Femur (tissue), 1 donor: ENCODE results near the gene U2AF2.

Source experiments
- DNase-seq: peaks from one replicate; pipeline ENCODE4 v3.0.0-alpha.2; 2017

The U2AF2 gene

DNA sequence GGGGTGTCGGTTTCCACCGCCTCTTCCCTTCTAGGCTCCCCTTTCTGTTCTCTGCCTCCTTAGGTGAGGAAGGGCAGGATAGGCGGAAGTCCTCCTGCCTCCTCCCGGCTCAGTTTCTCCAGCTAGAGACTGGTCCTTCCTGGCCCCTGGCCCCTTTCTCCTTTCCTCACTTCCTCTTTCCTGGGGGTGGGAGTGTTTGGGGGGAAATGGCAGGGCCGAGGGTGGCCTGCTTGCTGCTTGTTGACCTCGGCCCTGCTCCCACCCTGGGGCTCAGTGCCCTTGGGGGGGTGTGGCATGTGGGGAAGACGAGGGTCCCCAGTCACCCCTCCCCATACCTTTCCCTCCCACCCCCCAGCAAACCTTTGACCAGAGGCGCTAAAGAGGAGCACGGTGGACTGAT, 5.0 kb downstream of the U2AF2 start:
- DNase-seq, result no peak

DNA sequence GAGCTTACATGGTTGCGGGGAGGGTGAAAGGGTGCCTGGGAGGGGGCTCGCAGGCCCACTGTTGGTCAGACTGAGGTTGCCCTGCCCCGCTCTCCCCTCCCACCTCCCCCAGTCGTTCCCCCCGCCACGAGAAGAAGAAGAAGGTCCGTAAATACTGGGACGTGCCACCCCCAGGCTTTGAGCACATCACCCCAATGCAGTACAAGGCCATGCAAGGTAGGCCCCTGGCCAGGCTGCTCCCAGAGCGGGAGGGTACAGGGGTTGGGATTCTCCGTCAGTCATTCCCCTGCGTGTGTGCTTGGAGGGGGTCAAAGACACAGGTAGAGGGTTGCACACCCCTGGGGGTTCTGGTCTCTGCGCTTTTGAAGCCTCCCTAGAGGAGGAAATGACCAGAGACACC, 5.6 kb downstream of the U2AF2 start:
- no peak for DNase-seq

DNA sequence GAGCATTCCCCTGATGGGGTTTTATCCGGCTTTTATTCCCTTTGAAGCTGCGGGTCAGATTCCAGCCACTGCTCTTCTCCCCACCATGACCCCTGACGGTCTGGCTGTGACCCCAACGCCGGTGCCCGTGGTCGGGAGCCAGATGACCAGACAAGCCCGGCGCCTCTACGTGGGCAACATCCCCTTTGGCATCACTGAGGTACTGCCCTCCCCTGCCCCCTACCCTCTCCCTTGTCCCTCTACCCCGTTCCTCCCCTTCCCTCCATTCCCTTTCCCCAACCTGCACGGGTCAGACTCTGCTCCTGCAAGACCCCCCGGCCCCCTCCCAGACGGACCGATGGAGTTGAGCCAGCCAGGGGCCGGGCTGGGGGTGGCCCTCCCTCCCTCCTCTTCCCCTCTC, 6.2 kb downstream of the U2AF2 start:
- no peak for DNase-seq

DNA sequence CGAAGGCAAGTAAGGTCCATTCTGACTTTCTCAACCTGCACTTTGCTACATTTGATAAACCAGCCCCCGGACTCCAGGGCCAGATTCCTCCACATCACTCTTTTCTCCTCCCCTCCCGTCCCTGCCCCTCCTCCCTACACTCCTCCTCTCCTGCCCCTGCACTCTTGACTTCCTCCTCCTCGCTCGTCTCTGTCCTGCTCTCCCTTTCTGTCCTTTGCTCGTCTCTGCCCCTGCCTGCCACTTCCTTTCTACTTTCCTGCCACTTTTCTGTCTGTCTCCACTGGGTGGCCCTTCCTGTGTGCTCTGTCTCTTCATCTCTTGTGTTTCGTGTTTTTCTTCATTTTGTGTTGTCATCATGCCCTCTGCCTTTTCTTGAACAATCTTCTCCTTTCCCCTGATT, 7.0 kb downstream of the U2AF2 start:
- no peak for DNase-seq

DNA sequence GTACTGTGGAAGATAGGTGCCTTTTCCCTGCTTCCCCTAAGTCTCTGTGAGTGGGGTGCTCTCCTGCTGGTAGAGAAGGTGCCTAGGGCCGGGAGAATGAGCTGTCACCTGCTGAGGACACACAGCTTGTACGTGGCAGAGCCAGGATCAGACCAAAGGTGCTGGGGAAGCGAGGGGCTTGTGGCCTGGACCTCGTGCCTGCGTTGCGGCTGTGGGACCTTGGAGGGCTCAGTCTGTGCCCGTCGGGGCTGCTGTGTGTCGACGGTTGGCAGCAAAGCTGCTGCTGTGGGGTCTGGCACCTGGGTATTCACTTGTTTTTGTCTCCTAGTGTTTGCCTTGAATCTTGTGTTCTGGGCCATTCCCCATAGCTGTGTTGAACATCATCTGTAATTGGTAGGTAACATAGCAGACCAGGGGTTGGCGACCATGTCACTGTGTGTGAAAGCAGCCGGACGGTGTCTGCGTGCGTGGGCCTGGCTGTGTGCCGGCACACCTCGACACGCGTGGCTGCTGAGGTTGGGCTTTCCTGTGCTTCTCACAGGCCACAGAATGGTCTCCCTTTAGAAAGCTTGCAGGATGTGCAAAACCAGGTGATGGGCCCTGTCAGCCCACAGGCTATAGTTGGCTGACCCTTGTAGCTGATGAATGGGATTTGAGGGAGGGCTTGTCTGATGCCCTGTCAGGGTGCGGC, 9.2 kb downstream of the U2AF2 start:
- no peak for DNase-seq

DNA sequence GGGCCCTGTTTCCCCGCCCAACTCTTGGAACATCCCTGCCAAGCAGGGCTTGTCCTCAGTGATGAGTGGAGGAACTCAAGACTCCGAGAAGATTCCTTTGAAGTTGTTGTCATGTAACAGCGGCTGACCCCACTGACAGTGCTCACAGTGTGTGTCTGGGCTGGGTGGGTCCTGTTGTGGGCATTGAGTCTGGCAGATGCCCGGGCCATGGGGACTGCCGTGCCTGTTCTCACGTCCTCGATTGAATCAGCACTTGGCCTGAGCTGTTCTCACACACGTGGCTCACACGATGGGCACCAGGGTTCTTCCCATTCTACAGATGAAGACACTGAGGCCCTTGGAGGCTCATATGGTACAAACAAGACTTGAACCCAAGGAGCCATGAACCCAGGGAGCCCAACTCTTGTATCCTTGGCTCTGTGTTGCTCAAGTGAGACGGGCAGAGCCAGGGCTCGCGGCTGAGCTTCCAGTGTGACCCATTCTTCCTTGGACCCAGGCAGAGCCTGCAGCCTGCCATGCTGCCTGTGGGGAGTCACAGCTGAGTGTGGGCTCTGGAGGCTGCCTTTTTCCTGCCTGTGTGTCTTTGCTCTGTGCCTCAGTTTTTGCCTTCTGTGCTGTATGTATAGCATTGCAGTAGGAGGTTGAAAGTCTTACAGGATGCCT, 11.6 kb downstream of the U2AF2 start:
- DNase-seq, result no peak

DNA sequence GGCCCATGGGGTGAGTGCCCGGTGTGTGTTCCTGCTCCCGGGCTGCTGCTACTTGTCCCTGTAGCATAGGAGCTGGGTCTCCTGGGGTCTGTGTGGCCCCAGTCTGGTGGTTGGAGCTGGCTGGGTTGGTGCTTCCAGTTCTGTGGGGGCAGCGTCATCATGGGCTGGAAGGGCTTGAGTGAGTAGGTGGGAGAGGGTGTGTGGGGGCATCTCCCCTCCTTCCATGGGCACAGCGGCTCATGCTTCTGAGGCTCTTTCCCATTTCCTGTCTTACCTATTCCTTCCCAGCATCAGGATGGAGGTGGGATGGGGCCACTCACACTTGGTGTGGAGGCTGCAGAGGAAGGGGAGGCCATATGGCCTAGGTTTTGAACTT, 12.2 kb downstream of the U2AF2 start:
- DNase-seq, result no peak

DNA sequence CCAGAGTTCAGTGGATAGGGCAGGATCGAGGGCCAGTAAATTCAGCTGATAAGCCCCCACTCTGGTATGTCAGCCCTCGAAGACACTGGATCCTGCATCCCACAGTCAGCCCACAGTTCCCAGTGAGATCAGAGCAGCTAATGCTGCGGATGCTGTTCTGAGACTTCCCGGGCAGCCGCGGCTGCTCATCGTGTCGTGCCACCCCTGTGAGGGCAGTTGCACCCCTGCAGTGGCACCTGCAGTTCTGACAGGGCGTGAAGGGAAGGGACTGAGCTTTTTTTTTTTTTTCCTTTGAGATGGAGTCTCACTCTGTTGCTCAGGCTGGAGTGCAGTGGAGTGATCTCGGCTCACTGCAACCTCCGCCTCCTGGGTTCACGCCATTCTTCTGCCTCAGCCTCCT, 12.7 kb downstream of the U2AF2 start:
- DNase-seq, result no peak

DNA sequence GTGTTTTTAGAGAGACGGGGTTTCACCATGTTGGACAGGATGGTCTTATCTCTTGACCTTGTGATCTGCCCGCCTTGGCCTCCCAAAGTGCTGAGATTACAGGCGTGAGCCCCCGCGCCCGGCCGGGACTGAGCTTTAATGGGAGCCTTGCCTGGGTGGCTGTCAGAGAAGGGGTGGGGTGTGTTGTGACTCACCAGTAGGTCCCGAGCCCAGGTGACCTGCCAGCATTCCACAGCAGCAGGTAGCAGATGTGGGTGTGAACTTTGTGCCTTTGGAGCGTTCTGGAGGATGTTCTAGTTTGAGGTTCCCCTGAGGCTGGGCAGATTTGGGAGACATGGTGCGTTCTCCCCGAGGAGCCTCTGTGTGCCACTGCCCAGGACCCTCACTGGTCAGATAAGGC, 13.1 kb downstream of the U2AF2 start:
- DNase-seq, result no peak

DNA sequence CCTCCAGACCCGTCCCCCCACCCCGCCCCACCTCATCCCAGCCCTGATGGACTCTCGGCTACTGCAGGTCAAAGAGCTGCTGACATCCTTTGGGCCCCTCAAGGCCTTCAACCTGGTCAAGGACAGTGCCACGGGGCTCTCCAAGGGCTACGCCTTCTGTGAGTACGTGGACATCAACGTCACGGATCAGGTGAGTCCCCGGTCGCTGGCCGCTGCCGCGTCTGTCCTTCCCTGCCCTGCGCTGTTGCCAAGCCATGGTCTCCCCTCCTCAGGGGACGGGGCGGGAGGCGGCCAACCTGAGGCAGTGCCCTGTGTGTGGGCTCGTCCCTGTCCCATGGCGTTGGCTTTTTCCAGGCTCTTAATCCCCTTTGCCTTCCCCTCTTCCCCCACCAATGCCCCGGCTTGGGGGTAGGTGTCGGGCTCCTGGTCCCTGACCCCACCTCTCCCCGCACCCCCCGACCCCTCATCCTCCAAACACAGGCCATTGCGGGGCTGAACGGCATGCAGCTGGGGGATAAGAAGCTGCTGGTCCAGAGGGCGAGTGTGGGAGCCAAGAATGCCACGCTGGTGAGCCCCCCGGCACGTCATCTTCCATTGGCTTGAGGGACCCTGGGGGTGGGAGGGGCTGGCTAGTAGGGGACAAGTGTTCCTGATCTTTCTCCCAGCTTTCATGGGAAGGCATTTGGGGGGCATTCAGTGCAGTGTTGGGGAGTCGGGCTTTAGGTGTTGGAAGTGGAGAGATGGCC, 13.9 kb downstream of the U2AF2 start:
- no peak for DNase-seq

DNA sequence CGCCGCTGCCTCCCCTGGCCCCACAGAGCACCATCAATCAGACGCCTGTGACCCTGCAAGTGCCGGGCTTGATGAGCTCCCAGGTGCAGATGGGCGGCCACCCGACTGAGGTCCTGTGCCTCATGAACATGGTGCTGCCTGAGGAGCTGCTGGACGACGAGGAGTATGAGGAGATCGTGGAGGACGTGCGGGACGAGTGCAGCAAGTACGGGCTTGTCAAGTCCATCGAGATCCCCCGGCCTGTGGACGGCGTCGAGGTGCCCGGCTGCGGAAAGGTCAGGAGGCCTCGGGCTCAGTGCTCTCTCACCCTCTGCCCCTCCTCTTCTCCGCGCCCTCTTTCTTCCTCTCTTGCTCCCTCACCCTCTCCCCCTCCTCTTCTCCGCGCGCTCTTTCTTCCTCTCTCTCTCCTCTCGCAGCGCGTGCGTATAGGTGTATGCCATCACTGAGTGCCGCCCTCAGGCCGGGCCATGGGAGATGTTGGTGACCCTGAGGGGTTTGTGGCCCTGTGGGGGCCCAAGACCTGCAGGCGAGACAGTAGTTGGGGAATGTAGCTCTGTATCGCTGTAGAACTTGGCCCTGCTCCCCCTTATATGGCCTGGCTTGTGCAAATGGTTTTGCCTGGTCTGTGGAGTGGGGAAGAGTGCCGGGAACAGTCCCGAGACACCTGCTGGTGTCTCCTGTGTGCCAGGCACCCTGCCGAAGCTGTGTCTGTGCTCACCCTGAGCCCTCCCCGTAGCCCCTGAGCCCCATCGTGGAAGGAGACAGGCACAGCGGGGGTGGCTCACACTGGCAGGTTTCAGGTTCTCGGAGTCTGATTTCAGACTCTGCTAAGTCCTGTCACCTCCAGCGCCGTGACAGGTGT, 14.8 kb downstream of the U2AF2 start:
- no peak for DNase-seq

DNA sequence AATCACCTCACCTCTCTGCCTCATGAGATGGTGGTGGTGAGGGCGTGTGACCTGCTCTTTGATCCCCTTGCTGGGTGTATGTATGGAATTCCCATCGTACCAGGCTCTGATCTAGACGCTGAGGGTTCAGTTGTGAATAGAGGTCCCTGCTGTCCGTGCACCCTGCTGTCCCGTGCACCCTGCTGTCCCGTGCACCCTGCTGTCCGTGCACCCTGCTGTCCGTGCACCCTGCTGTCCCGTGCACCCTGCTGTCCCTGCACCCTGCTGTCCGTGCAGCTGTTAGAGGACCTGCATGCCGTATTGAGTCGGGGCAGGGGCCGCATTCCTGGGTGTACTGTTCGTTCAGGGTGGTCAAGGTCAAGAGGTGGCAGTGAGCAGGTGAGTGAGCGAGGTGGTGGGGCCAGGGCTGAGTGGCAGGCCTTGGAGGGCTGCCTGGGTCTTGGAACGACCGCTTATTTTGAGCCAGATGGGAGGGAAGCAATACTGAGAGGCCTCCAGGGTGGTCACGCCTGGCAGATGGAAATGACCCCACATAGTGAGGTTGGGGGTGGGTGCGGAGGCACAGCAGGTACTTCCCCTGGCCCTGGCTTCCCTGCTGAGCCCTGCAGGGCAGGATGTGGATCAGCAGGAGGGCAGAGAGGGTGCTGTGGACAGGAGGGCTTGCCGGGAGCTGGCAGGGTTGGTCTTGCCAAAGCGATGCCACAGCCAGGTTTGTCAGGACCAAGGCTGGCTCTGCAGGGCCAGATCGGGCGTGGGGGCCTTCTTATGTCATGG, 15.6 kb downstream of the U2AF2 start:
- DNase-seq, result peak; percentile 60

DNA sequence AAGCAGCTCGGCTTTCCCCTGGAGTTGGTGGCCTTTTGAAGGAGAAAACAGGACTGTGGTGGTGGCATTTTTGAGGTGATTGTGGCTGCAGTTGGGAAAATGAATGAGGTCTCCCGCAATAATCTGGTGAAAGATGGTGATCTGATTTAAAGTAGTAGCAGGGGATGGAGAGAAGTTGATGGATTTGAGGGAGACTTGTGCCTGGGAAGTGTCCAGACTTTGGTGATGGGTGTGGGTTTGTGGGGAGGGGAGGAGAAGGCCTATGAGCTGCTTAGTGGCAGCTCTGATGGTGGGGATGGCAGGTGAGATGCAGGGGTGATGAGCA, 16.2 kb downstream of the U2AF2 start:
- no peak for DNase-seq

DNA sequence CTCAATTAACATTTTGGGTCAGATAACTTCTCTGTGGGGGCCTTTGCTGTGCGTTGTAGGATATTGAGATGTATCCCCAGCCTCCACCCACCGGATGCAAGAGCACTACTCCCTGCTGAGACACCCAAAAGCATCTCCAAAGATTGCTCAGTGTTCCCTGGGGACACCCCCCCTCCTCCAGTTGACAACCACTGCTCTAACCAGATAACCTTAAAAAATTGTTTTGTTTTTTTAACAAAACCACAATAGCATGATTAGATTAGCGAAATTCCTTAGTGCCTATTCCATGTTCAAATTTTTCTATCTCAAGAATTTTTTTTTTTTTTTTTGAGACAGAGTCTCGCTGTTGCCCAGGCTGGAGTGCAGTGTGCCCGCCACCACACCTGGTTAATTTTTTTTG, 17.6 kb downstream of the U2AF2 start:
- no peak for DNase-seq

DNA sequence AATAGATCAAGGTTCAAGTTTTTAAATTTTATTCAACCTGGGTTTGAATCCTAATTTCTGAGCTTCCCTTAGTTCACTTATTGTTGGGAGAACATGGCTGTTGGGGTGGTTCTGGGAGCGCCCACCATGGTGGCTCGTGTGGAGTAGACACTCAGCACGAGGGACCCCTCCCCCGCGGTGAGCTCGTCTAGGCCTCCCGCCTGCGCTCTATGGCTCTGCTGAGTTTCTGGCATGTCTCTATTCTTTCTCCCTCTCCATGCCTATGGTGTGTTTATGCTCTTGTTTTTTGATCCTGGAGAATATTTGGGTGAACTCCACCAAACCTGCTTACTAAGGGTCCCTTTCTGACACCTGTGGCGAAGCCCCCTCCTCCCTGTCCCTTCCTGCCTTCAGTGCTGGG, 18.6 kb downstream of the U2AF2 start:
- no peak for DNase-seq

DNA sequence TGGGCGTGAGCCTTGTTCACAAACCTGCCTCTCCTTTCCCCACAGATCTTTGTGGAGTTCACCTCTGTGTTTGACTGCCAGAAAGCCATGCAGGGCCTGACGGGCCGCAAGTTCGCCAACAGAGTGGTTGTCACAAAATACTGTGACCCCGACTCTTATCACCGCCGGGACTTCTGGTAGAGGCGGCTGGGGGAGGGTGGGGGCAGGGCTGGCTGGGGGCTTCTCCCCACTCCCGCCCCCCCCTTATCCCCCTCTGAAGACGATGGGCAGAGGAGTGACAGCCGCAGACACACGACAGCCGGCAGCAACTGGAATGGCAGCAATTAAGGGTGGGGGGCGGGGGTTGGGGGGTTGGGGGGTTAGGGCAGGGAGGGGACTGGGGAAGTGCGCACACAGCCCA, 19.1 kb downstream of the U2AF2 start:
- no peak for DNase-seq

DNA sequence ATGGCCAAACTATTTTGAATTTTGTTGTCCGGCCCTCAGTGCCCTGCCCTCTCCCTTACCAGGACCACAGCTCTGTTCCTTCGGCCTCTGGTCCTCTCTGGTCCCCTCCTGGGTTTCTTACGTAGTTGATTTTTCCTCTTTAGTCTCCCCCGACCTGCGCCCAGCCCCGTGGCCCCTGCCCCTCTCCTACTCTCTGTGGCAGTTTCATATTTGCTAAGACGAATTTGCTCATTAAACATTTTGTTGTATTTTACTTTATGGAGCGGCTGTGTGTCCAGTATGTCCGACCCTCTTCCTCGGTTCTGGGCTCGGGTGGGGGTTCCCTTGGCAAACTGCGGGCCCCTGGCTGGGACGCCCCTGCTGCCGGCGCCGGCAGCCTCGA, 19.6 kb downstream of the U2AF2 start:
- no peak for DNase-seq

DNA sequence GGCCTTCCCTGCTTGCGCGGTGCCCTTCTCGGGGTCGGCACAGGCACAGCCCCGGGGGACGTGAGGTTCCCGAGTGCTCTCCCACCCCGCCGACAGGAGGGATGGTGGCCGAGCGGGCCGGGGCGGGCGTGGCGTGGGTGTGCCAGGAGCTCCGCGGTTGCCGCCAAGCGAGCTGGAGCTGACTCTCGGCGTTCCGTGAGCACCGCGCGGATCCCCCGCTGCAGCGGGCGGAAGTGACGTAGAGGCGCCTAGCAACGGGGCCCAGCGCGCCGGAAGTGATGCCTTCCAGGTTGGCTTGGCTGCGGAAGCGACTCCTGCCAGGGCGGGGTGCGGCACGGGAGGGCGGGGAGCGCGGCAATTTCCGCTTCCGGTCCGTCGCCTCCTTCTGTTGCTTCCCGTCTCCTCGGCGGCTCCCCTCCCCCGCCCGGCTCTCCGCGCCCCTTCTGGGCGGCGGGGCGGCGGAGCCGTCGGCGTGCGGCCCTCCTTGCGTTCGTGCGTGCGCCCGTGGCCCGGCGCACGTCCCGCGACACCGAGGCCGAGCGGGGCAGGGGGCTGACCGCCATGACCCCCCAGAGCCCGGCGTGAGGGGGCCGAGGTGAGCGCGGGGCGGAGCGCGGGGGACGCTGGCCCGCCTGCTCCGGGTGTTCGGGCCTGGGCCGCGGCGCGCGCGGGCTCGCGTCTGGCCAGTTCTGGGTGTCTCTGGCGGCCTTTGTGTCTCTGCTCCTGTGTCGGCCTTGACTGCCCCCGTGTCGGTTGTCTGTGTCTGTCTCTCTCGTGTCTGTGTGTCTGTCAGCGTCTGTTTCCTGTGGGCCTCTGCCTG, 20.2 kb downstream of the U2AF2 start, which contains the start of gene EPN1:
TSS of gene EPN1 (plus strand) at position 386 of the 820 bp plus-strand sequence. CDS start 3,402 bp downstream, outside the sequence.
- DNase-seq, result peak; percentile 98

DNA sequence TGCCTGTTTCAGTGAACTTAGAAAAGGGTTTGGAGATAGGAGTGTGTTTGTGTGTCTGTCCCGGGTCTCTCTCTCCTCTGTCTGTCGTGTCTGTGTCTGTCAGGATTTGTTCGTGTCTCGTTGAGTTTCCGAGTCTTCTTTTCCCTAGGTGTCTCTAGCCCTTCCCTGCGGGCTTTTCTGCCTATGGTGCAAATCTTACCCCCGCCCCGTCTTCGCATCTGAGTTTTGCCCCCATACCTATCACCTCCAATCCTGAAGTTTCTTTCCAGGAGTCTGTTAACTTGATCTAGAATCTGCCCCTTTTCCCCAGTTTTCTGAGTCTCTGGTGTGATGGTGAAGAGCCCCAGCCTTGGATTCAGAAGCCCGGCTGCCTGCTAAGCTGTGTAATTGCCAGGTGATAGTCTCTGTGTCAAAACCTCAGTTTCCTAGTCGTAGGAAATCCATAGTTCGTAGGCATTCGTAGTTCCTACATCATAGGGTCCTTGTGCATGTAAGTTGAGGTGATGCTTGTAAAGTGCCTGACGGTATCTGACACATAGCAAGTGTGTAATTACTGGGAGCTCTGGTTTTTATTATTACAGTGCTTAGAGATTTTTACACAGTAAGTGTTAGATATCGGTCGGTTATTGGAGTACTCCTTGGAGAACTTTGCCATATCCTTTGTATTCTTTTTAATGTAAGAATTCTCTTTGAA, 21.0 kb downstream of the U2AF2 start:
- no peak for DNase-seq

DNA sequence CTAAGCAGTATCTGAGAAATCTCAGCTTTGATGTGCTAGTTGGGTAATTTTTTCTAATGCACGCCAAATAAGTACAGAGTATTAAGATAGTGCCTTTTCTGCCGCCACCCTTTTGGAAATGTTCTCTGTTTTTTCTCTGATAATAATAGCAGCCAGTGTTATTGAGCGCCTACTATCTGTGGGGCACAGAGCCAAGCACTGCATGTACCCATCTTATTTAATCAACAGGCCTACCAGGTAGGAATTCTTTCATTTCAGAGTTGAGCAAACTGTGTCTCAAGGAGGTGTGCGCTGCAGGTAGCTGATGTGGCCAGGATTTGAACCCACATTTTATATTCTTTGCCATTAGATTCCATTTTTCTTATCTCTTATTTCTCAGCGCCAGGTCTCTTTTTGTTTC, 21.5 kb downstream of the U2AF2 start:
- no peak for DNase-seq

DNA sequence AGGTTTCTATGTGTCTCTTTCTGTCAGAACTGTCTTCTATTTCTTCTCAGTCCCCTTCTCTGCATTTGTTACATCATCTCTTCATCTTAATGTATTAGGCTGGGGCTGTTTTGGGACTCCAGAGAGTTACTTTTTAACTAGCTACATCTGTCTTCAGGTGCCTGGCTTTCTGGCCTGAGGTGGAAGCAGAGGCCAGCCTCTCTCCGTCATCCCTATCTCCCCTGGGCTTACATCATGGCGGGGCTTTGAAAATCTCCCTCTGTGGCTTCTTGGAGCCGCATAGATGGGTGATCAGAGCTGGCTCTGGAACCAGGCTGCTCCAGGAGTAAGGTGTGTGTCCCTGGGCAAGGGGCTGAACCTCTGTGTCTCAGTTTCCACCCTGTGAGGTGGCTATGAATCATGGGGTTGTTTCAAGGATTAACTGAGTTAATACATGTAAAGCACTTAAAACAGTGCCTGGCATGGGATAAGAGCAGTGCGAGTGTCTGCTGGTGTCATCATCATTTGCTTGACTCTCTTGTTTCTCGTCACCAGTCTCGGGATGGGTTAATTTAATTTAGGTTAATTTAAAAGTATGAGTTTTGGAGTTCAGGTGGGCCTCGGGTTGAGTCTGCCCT, 22.2 kb downstream of the U2AF2 start:
- no peak for DNase-seq
